OCI-LY7 (cell line): ENCODE measurements around the gene PEX14. TPM values are rescaled to one million over a fixed set of nuclear protein-coding genes. Genes with fewer than 3 reads are reported as not detected.

Experiments used
- BruUV-seq: library from RNA; stranded (reverse); fragments of 400-500 nt; replicated peaks from 2 replicates; lab custom pipeline; 2021; lab: Mats Ljungman, UMichigan
- CTCF ChIA-PET: fragments of 300-600 bp; sonication (Branson Sonifier 250); formaldehyde crosslinking; loops from one replicate; lab custom pipeline; 2022; ENCODE audit warnings: antibody characterized with exemption; ENCODE audit not compliant: unreplicated experiment; lab: Charles Lee
- POLR2A ChIA-PET: fragments of 300-600 bp; sonication (Branson Sonifier 250); formaldehyde crosslinking; loops from one replicate; lab custom pipeline; 2022; ENCODE audit warnings: antibody characterized with exemption; lab: Charles Lee
- DNase-seq: peaks from one replicate; pipeline ENCODE4 v3.0.0-alpha.2; 2015; ENCODE audit warnings: low spot score
- H2AFZ ChIP-seq: fragments of 200-600 bp; sonication (generic), shearing (Covaris generic); 2 replicates; pipeline ENCODE4 v1.6.1; 2014; ENCODE audit warnings: mild to moderate bottlenecking, antibody characterized with exemption, low read length, moderate library complexity
- H3K27ac ChIP-seq: fragments of 200-600 bp; sonication (generic); 2 replicates; pipeline ENCODE4 v1.5.1; 2014; ENCODE audit warnings: mixed run types, low read depth, mild to moderate bottlenecking, moderate library complexity, low read length, inconsistent platforms; ENCODE audit not compliant: poor library complexity, severe bottlenecking
- H3K36me3 ChIP-seq: fragments of 200-600 bp; sonication (generic); 2 replicates; pipeline ENCODE4 v1.6.1; 2014; ENCODE audit warnings: mild to moderate bottlenecking, antibody characterized with exemption, low read length, moderate library complexity, mixed read lengths; ENCODE audit not compliant: insufficient read depth
- H3K4me1 ChIP-seq: fragments of 200-600 bp; sonication (generic); 2 replicates; pipeline ENCODE4 v1.5.1; 2014; ENCODE audit warnings: mild to moderate bottlenecking, low read length; ENCODE audit not compliant: insufficient read depth, poor library complexity, severe bottlenecking
- H3K4me2 ChIP-seq: fragments of 200-600 bp; sonication (generic); 2 replicates; pipeline ENCODE4 v1.6.1; 2014; ENCODE audit warnings: mild to moderate bottlenecking, low read length
- H3K4me3 ChIP-seq: fragments of 200-600 bp; sonication (generic); 2 replicates; pipeline ENCODE4 v1.5.1; 2014; ENCODE audit warnings: mild to moderate bottlenecking, low read depth, low read length; ENCODE audit not compliant: poor library complexity, severe bottlenecking
- H3K79me2 ChIP-seq: fragments of 200-600 bp; sonication (generic); 2 replicates; pipeline ENCODE4 v1.6.1; 2016; ENCODE audit warnings: low read depth, mild to moderate bottlenecking, low read length, moderate library complexity, mixed read lengths; ENCODE audit not compliant: insufficient read depth
- H3K9me2 ChIP-seq: fragments of 200-600 bp; sonication (generic); 2 replicates; pipeline ENCODE4 v1.6.1; 2016; ENCODE audit warnings: mild to moderate bottlenecking, low read length, mixed read lengths; ENCODE audit not compliant: insufficient read depth
- H3K9me3 ChIP-seq: fragments of 200-600 bp; sonication (generic); 2 replicates; pipeline ENCODE4 v1.6.1; 2014; ENCODE audit warnings: mild to moderate bottlenecking, mixed run types, low read length, mixed read lengths
- H4K20me1 ChIP-seq: fragments of 200-600 bp; sonication (generic); 2 replicates; pipeline ENCODE4 v1.6.1; 2014; ENCODE audit warnings: mild to moderate bottlenecking, antibody characterized with exemption, low read length, moderate library complexity, mixed read lengths; ENCODE audit not compliant: insufficient read depth
- EZH2phosphoT487 ChIP-seq: fragments of 200-600 bp; sonication (generic); IDR thresholded peaks from 2 replicates; pipeline ENCODE4 v1.6.1; 2018; ENCODE audit warnings: low read depth, borderline replicate concordance, mild to moderate bottlenecking, mixed run types, antibody characterized with exemption, low read length, moderate library complexity, mixed read lengths
- intact Hi-C: fragments of 100-400 bp; cut with micrococcal nuclease; formaldehyde crosslinking; loops from one replicate; pipeline ENCODE4 v1.10.0; 2022; ENCODE audit not compliant: unreplicated experiment
- total RNA-seq, 2 experiments: library from RNA; depleted of rRNA in 1 of 2; stranded (reverse); fragments of >200 nt in 1 of 2; shearing (Covaris generic) in 1 of 2; gene quantifications; 2 replicates each; pipeline ENCODE4 v1.2.3, GENCODE V29; 2014 to 2022
- TF ChIP-seq, protein P1 (sequence below): fragments of 200-600 bp; sonication (generic); conservative IDR thresholded peaks from 2 replicates; pipeline ENCODE4 v1.5.1; 2014; ENCODE audit warnings: mild to moderate bottlenecking, antibody characterized with exemption, low read length, moderate library complexity, mixed read lengths

Gene PEX14
- total RNA-seq, 2 experiments from 2014 or later = 14.6 to 24.3 TPM

DNA sequence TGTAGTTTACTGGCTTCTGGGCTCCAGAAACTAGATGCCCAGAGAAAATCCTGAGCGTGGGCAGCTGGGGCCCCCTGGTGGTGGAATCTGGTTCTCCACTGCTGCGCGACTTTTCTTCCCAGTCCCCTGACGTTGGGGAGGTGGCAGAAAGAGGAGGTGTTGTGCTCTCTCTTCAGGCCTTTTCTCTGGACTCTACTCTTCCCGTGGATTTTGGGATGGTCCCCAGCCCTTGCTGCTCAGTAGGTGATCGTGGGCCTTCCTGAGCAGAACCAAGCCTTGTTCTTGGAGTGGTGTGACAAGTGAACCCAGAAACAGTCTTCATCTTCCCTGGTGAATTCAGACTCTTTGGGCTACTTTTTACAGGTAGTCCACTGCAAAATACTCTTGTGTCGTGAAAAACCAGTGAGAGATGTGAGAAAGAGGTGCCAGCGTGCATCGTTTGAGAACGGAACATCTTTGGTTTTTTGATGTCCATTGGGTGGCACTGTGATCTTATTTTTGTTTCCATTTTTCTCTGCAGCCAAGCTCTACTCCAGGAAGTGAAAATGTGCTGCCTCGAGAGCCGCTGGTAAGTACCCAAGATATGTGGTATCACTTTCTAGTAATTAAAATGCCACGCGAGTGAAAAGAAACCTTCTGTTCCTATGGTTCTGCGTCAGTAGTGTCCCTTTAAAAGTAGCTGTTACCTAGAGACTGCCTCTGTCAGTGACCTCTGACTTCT, 20.2 kb downstream of the PEX14 start:
- Histone ChIP-seq H2AFZ (peak overlapping the region; percentile 50; the same call in 1 of the 2 replicates), H3K27ac (peak overlapping the region; percentile 34), H3K4me1 (peaks cover 13% of the 10 kb centered on the region), H3K79me2 (no peaks in the 10 kb centered on the region), H3K4me2 (peak overlapping the region; percentile 87), H3K9me3 (no peaks in the 10 kb centered on the region), H3K9me2 (no peaks in the 10 kb centered on the region), H3K36me3 (peaks cover 20% of the 10 kb centered on the region; the same call in 1 of the 2 replicates), H4K20me1 (peaks cover 12% of the 10 kb centered on the region), H3K4me3 (peak overlapping the region; percentile 46)
- intact Hi-C loops = loop anchor here (1.0 to 5.0 kb wide), 3 partner anchors 65 to 446 kb away; partner anchors contain the start of gene CENPS
- ChIA-PET POLR2A (interaction anchor here (0.6 to 1.6 kb wide), 4 partner anchors 9 to 288 kb away, joined by 3 to 7 read pairs (median 3); no protein-coding TSS in a partner anchor), CTCF (interaction anchor here (0.6 to 0.7 kb wide), 2 partner anchors 66 to 344 kb away, joined by 3 read pairs; no protein-coding TSS in a partner anchor)
- no TSS peak for BruUV-seq
- DNase-seq = peak; percentile 77
- TF ChIP-seq EZH2phosphoT487 = no peak
- TF ChIP-seq, protein P1, sequence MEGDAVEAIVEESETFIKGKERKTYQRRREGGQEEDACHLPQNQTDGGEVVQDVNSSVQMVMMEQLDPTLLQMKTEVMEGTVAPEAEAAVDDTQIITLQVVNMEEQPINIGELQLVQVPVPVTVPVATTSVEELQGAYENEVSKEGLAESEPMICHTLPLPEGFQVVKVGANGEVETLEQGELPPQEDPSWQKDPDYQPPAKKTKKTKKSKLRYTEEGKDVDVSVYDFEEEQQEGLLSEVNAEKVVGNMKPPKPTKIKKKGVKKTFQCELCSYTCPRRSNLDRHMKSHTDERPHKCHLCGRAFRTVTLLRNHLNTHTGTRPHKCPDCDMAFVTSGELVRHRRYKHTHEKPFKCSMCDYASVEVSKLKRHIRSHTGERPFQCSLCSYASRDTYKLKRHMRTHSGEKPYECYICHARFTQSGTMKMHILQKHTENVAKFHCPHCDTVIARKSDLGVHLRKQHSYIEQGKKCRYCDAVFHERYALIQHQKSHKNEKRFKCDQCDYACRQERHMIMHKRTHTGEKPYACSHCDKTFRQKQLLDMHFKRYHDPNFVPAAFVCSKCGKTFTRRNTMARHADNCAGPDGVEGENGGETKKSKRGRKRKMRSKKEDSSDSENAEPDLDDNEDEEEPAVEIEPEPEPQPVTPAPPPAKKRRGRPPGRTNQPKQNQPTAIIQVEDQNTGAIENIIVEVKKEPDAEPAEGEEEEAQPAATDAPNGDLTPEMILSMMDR = peak; percentile 97

DNA sequence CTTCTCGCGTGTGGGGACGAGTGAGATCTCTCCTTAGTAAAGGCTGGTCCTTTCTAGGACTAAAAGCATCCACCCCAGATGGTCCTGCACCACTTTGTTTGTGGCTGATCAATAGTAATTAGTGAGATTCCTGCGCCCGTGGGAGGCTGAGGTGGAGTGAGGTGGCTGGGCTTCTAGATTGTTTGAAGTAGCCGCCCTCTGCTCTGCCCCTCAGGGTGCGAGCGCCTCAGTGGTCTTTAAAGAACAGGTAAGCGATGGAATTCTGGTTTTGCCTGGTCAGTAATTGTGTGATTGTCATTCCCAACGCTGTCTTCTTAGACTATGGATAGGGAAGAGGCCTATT, 20.7 kb downstream of the PEX14 start:
- POLR2A ChIA-PET = interaction anchor here (0.6 kb wide), 1 partner anchor 288 kb away, joined by 3 read pairs; no protein-coding TSS in a partner anchor
- Histone ChIP-seq H2AFZ (no peak overlapping the region), H4K20me1 (peaks cover 11% of the 10 kb centered on the region), H3K4me3 (peak overlapping the region; percentile 46), H3K9me2 (no peaks in the 10 kb centered on the region), H3K4me2 (peak overlapping the region; percentile 87), H3K4me1 (peaks cover 13% of the 10 kb centered on the region), H3K9me3 (no peaks in the 10 kb centered on the region), H3K36me3 (peaks cover 20% of the 10 kb centered on the region; the same call in 1 of the 2 replicates), H3K79me2 (no peaks in the 10 kb centered on the region), H3K27ac (no peak overlapping the region)
- DNase-seq = no peak
- CTCF ChIA-PET = interaction anchor here (0.6 kb wide), 1 partner anchor 343 kb away, joined by 3 read pairs; no protein-coding TSS in a partner anchor
- TF ChIP-seq, protein P1 = no peak
- TF ChIP-seq EZH2phosphoT487 = no peak
- no TSS peak for BruUV-seq
- intact Hi-C loops = loop anchor here (2.0 to 5.0 kb wide), 2 partner anchors 197 to 445 kb away; no protein-coding TSS in a partner anchor
